ENCODE measurements around the gene STMN3. TPM values are rescaled to one million over a fixed set of nuclear protein-coding genes. Genes with fewer than 3 reads are reported as not detected.

Gene STMN3
- total and polyA plus RNA-seq, 3 donors from 2014 or later: 8.4 to 16.5 (median 15.1) TPM

- intact Hi-C loops (cut with DNase I; ENCODE audit: low total_unique reads): no loop called here
Observed at GRCh38 chr20:63680427-63680826, 27.2 kb upstream of the STMN3 start.

GRCh38 chr20:63679799-63680305 lies 26.6 kb upstream of the STMN3 start:
- Histone ChIP-seq H3K4me3 (no peak overlapping the region), H3K9me3 (no peaks in the 10 kb centered on the region)
- 93 to 96% methylated on average over 5 to 19 of the region's 19 CpGs for WGBS, 2 donors

More at GRCh38 chr20:63680427-63680826, 27.2 kb upstream of the STMN3 start:
- DNase-seq: no peak
- Histone ChIP-seq H3K27ac (no peak overlapping the region), H3K9me3 (no peaks in the 10 kb centered on the region), H3K4me3 (no peak overlapping the region), H3K36me3 (ENCODE audit: low read depth, missing control alignments) (no peaks in the 10 kb centered on the region), H3K27me3 (no peaks in the 10 kb centered on the region), H3K4me1 (no peaks in the 10 kb centered on the region)
- WGBS, 2 donors: 94 to 95% methylated on average over 10 to 13 of the region's 13 CpGs
- TF ChIP-seq POLR2A (IDR thresholded peaks at IDR 0.05): no peak
- TF ChIP-seq CTCF (IDR thresholded peaks at IDR 0.05): no peak

GRCh38 chr20:63678667-63679465 lies 25.6 kb upstream of the STMN3 start:
- Histone ChIP-seq H3K27me3 (no peaks in the 10 kb centered on the region), H3K4me3 (no peak overlapping the region), H3K9me3 (no peaks in the 10 kb centered on the region), H3K4me1 (no peaks in the 10 kb centered on the region), H3K36me3 (ENCODE audit: low read depth, missing control alignments) (no peaks in the 10 kb centered on the region), H3K27ac (no peak overlapping the region)
- WGBS, 2 donors: 69 to 73% methylated on average over 19 to 38 of the region's 38 CpGs
- TF ChIP-seq POLR2A (IDR thresholded peaks at IDR 0.05): no peak
- TF ChIP-seq CTCF (IDR thresholded peaks at IDR 0.05): no peak
- no peak for DNase-seq
- intact Hi-C loops (cut with DNase I; ENCODE audit: low total_unique reads): no loop called here

More at GRCh38 chr20:63679799-63680305, 26.6 kb upstream of the STMN3 start:
- no peaks in the 10 kb centered on the region for H3K27me3 ChIP-seq
- H3K27ac ChIP-seq: no peak overlapping the region
- no peaks in the 10 kb centered on the region for H3K4me1 ChIP-seq
- H3K36me3 ChIP-seq (ENCODE audit: low read depth, missing control alignments): no peaks in the 10 kb centered on the region
- DNase-seq: no peak
- TF ChIP-seq POLR2A (IDR thresholded peaks at IDR 0.05) (no peak), CTCF (IDR thresholded peaks at IDR 0.05) (no peak)
- intact Hi-C loops (cut with DNase I; ENCODE audit: low total_unique reads): no loop called here

- H3K9me3 ChIP-seq: no peaks in the 10 kb centered on the region
- no peaks in the 10 kb centered on the region for H3K4me1 ChIP-seq
- H3K27me3 ChIP-seq: no peaks in the 10 kb centered on the region
- WGBS, 2 donors: 76 to 93% methylated on average over 8 to 13 of the region's 13 CpGs
- H3K36me3 ChIP-seq (ENCODE audit: low read depth, missing control alignments): no peaks in the 10 kb centered on the region
- H3K27ac ChIP-seq: no peak overlapping the region
- no peak for TF ChIP-seq CTCF (IDR thresholded peaks at IDR 0.05)
- TF ChIP-seq POLR2A (IDR thresholded peaks at IDR 0.05): no peak
- no peak overlapping the region for H3K4me3 ChIP-seq
- intact Hi-C loops (cut with DNase I; ENCODE audit: low total_unique reads): no loop called here
- DNase-seq: no peak
Observed at GRCh38 chr20:63678071-63678470, 24.8 kb upstream of the STMN3 start.

Measured in testis (tissue), 3 donors.